Measurements from ENCODE around the gene OCA2.

OCA2 gene

GRCh38 chr15:28022181-28022580, 76.9 kb downstream of the OCA2 start:
- no peaks in the 10 kb centered on the region for H3K36me3 ChIP-seq (replicated peaks; ENCODE audit: low read depth, low read length)
- no peak overlapping the region for H3K9ac ChIP-seq (ENCODE audit: low read length)
- no peaks in the 10 kb centered on the region for H4K20me1 ChIP-seq (ENCODE audit: insufficient read depth, low read length)
- H3K4me2 ChIP-seq (ENCODE audit: low read length): no peak overlapping the region
- no peaks in the 10 kb centered on the region for H3K9me3 ChIP-seq (ENCODE audit: insufficient read depth, low read length)
- no peaks in the 10 kb centered on the region for H3K4me1 ChIP-seq (ENCODE audit: low read length)
- H3K27ac ChIP-seq (ENCODE audit: low read length): no peak overlapping the region
- H3K79me2 ChIP-seq (ENCODE audit: low read length): no peaks in the 10 kb centered on the region
- no peaks in the 10 kb centered on the region for H3K27me3 ChIP-seq (ENCODE audit: low read depth, low read length)
- H3K4me3 ChIP-seq (ENCODE audit: low read length): no peak overlapping the region
- TF ChIP-seq CTCF (IDR thresholded peaks at IDR 0.05; ENCODE audit: low read depth, low read length) (no peak), EZH2phosphoT487 (IDR thresholded peaks at IDR 0.05; ENCODE audit: low read depth) (no peak)
- no peak overlapping the region for H2AFZ ChIP-seq (ENCODE audit: low read depth, low read length)

GRCh38 chr15:28021281-28022039, 77.7 kb downstream of the OCA2 start:
- Histone ChIP-seq H3K27me3 (ENCODE audit: low read depth, low read length) (no peaks in the 10 kb centered on the region), H3K36me3 (replicated peaks; ENCODE audit: low read depth, low read length) (no peaks in the 10 kb centered on the region), H3K9ac (ENCODE audit: low read length) (no peak overlapping the region), H3K4me2 (ENCODE audit: low read length) (no peak overlapping the region), H3K4me3 (ENCODE audit: low read length) (no peak overlapping the region), H3K9me3 (ENCODE audit: insufficient read depth, low read length) (no peaks in the 10 kb centered on the region), H3K79me2 (ENCODE audit: low read length) (no peaks in the 10 kb centered on the region), H3K4me1 (ENCODE audit: low read length) (no peaks in the 10 kb centered on the region), H2AFZ (ENCODE audit: low read depth, low read length) (no peak overlapping the region), H3K27ac (ENCODE audit: low read length) (no peak overlapping the region), H4K20me1 (ENCODE audit: insufficient read depth, low read length) (no peaks in the 10 kb centered on the region)
- TF ChIP-seq EZH2phosphoT487 (IDR thresholded peaks at IDR 0.05; ENCODE audit: low read depth): no peak
- TF ChIP-seq CTCF (IDR thresholded peaks at IDR 0.05; ENCODE audit: low read depth, low read length): peak; percentile 30; the same call in 1 of the 2 replicates

- Histone ChIP-seq H4K20me1 (ENCODE audit: insufficient read depth, low read length) (no peaks in the 10 kb centered on the region), H3K9ac (ENCODE audit: low read length) (no peak overlapping the region), H3K79me2 (ENCODE audit: low read length) (no peaks in the 10 kb centered on the region), H3K4me2 (ENCODE audit: low read length) (no peak overlapping the region), H3K9me3 (ENCODE audit: insufficient read depth, low read length) (no peaks in the 10 kb centered on the region), H3K4me3 (ENCODE audit: low read length) (no peak overlapping the region), H2AFZ (ENCODE audit: low read depth, low read length) (no peak overlapping the region), H3K36me3 (replicated peaks; ENCODE audit: low read depth, low read length) (no peaks in the 10 kb centered on the region), H3K4me1 (ENCODE audit: low read length) (no peaks in the 10 kb centered on the region), H3K27me3 (ENCODE audit: low read depth, low read length) (no peaks in the 10 kb centered on the region), H3K27ac (ENCODE audit: low read length) (no peak overlapping the region)
- TF ChIP-seq EZH2phosphoT487 (IDR thresholded peaks at IDR 0.05; ENCODE audit: low read depth) (no peak), CTCF (IDR thresholded peaks at IDR 0.05; ENCODE audit: low read depth, low read length) (no peak)
These were observed 78.5 kb downstream of the OCA2 start for GRCh38 chr15:28020644-28021043.

- Histone ChIP-seq H3K4me2 (ENCODE audit: low read length) (no peak overlapping the region), H3K4me3 (ENCODE audit: low read length) (no peak overlapping the region), H3K27me3 (ENCODE audit: low read depth, low read length) (no peaks in the 10 kb centered on the region), H3K9me3 (ENCODE audit: insufficient read depth, low read length) (no peaks in the 10 kb centered on the region), H3K4me1 (ENCODE audit: low read length) (no peaks in the 10 kb centered on the region), H2AFZ (ENCODE audit: low read depth, low read length) (no peak overlapping the region), H3K9ac (ENCODE audit: low read length) (no peak overlapping the region), H3K27ac (ENCODE audit: low read length) (no peak overlapping the region), H3K36me3 (replicated peaks; ENCODE audit: low read depth, low read length) (no peaks in the 10 kb centered on the region), H3K79me2 (ENCODE audit: low read length) (no peaks in the 10 kb centered on the region), H4K20me1 (ENCODE audit: insufficient read depth, low read length) (no peaks in the 10 kb centered on the region)
- TF ChIP-seq CTCF (IDR thresholded peaks at IDR 0.05; ENCODE audit: low read depth, low read length) (no peak), EZH2phosphoT487 (IDR thresholded peaks at IDR 0.05; ENCODE audit: low read depth) (no peak)
These were observed 79.4 kb downstream of the OCA2 start for GRCh38 chr15:28019594-28020309.
